ENCODE measurements around the gene COL4A4. TPM values are rescaled to one million over a fixed set of nuclear protein-coding genes. Genes with fewer than 3 reads are reported as not detected.

Gene COL4A4
- total and polyA plus RNA-seq, 2 experiments from 2014 or later: 1.3 to 3.1 TPM

GRCh38 chr2:227025510-227025909 lies 138.5 kb downstream of the COL4A4 start:
- Mint-ChIP-seq H3K27me3 (ENCODE audit: insufficient read depth, low read depth, poor library complexity) (no peaks in the 10 kb centered on the region), H3K4me1 (peaks cover 4% of the 10 kb centered on the region; the same call in 1 of the 3 replicates), H3K9me3 (no peaks in the 10 kb centered on the region), H3K4me3 (no peak overlapping the region), H3K27ac (no peak overlapping the region), H3K36me3 (ENCODE audit: low read depth) (no peaks in the 10 kb centered on the region)
- no peaks in the 10 kb centered on the region for H3K27me3 ChIP-seq (ENCODE audit: insufficient read depth)
- no peaks in the 10 kb centered on the region for H3F3A ChIP-seq (replicated peaks; ENCODE audit: low read depth)
- H3K4me3 ChIP-seq: no peak overlapping the region
- H3K36me3 ChIP-seq (ENCODE audit: insufficient read depth): no peaks in the 10 kb centered on the region
- no peaks in the 10 kb centered on the region for H4K20me1 ChIP-seq (replicated peaks; ENCODE audit: insufficient read depth)
- no peaks in the 10 kb centered on the region for H3K4me1 ChIP-seq (ENCODE audit: insufficient read depth)
- H3K9me2 ChIP-seq (ENCODE audit: insufficient read depth): 0 out of 2 replicates have a peak, but pooled peaks cover 3% of the 10 kb centered on the region
- TF ChIP-seq CREB1 (CRISPR knock-in tag; IDR thresholded peaks at IDR 0.05; ENCODE audit: low read depth): no peak
- no peak for TF ChIP-seq STAT1 (IDR thresholded peaks at IDR 0.05; ENCODE audit: unreplicated experiment)
- no peak for TF ChIP-seq EZH2 (IDR thresholded peaks at IDR 0.05; ENCODE audit: low read depth, unreplicated experiment)
- TF ChIP-seq ZNF331 (CRISPR knock-in tag; IDR thresholded peaks at IDR 0.05; ENCODE audit: low read depth): no peak
- H3K79me2 ChIP-seq (replicated peaks; ENCODE audit: insufficient read depth): no peaks in the 10 kb centered on the region
- no peak for DNase-seq (ENCODE audit: low spot score)
- H2AFZ ChIP-seq: no peak overlapping the region
- ATAC-seq: no peak
- no peak overlapping the region for H3K4me2 ChIP-seq
- no peak overlapping the region for H3K27ac ChIP-seq (ENCODE audit: low read depth)

- Histone ChIP-seq H3K27ac (ENCODE audit: low read depth) (no peak overlapping the region), H3K4me2 (no peak overlapping the region), H3K4me3 (no peak overlapping the region), H3K36me3 (ENCODE audit: insufficient read depth) (no peaks in the 10 kb centered on the region), H2AFZ (no peak overlapping the region), H3K79me2 (replicated peaks; ENCODE audit: insufficient read depth) (no peaks in the 10 kb centered on the region), H3K27me3 (ENCODE audit: insufficient read depth) (no peaks in the 10 kb centered on the region), H3K4me1 (ENCODE audit: insufficient read depth) (no peaks in the 10 kb centered on the region), H3K9me2 (ENCODE audit: insufficient read depth) (no peaks in the 10 kb centered on the region), H4K20me1 (replicated peaks; ENCODE audit: insufficient read depth) (no peaks in the 10 kb centered on the region), H3F3A (replicated peaks; ENCODE audit: low read depth) (no peaks in the 10 kb centered on the region)
- Mint-ChIP-seq H3K27ac (no peak overlapping the region; the same call in 1 of the 2 replicates), H3K36me3 (ENCODE audit: low read depth) (no peaks in the 10 kb centered on the region), H3K4me1 (peaks cover 4% of the 10 kb centered on the region; the same call in 1 of the 3 replicates), H3K4me3 (no peak overlapping the region), H3K9me3 (no peaks in the 10 kb centered on the region), H3K27me3 (ENCODE audit: insufficient read depth, low read depth, poor library complexity) (peaks cover 2% of the 10 kb centered on the region)
- ATAC-seq (no peak), DNase-seq (ENCODE audit: low spot score) (no peak)
- TF ChIP-seq EZH2 (IDR thresholded peaks at IDR 0.05; ENCODE audit: low read depth, unreplicated experiment): no peak
- no peak for TF ChIP-seq JUNB (IDR thresholded peaks at IDR 0.05; ENCODE audit: unreplicated experiment)
- no peak for TF ChIP-seq ZNF331 (CRISPR knock-in tag; IDR thresholded peaks at IDR 0.05; ENCODE audit: low read depth)
- no peak for TF ChIP-seq CTCF (conservative IDR thresholded peaks at IDR 0.05; ENCODE audit: low read depth in 2 of 2)
Measured at GRCh38 chr2:227022608-227023007, 141.4 kb downstream of the COL4A4 start.

GRCh38 chr2:227020416-227020815 lies 143.6 kb downstream of the COL4A4 start:
- Histone ChIP-seq H3K9me2 (ENCODE audit: insufficient read depth) (no peaks in the 10 kb centered on the region), H3K4me1 (ENCODE audit: insufficient read depth) (no peaks in the 10 kb centered on the region), H3F3A (replicated peaks; ENCODE audit: low read depth) (no peaks in the 10 kb centered on the region), H2AFZ (no peak overlapping the region), H3K79me2 (replicated peaks; ENCODE audit: insufficient read depth) (no peaks in the 10 kb centered on the region), H3K27ac (ENCODE audit: low read depth) (no peak overlapping the region), H3K4me2 (no peak overlapping the region), H4K20me1 (replicated peaks; ENCODE audit: insufficient read depth) (no peaks in the 10 kb centered on the region), H3K27me3 (ENCODE audit: insufficient read depth) (no peaks in the 10 kb centered on the region), H3K36me3 (ENCODE audit: insufficient read depth) (no peaks in the 10 kb centered on the region), H3K4me3 (no peak overlapping the region)
- no peak for ATAC-seq
- no peak for DNase-seq (ENCODE audit: low spot score)
- Mint-ChIP-seq H3K36me3 (ENCODE audit: low read depth) (no peaks in the 10 kb centered on the region), H3K4me3 (no peak overlapping the region), H3K9me3 (no peaks in the 10 kb centered on the region), H3K4me1 (peaks cover 4% of the 10 kb centered on the region; the same call in 1 of the 3 replicates), H3K27ac (no peak overlapping the region), H3K27me3 (ENCODE audit: insufficient read depth, low read depth, poor library complexity) (peaks cover 2% of the 10 kb centered on the region)
- TF ChIP-seq POLR2AphosphoS5 (IDR thresholded peaks at IDR 0.05; ENCODE audit: low read depth) (no peak), ZNF331 (CRISPR knock-in tag; IDR thresholded peaks at IDR 0.05; ENCODE audit: low read depth) (no peak), CTCF (conservative IDR thresholded peaks at IDR 0.05; ENCODE audit: low read depth in 2 of 2) (no peak), JUNB (IDR thresholded peaks at IDR 0.05; ENCODE audit: unreplicated experiment) (no peak), NANOG (IDR thresholded peaks at IDR 0.05; ENCODE audit: borderline replicate concordance) (no peak), EZH2phosphoT487 (IDR thresholded peaks at IDR 0.05; ENCODE audit: unreplicated experiment) (no peak), STAT1 (IDR thresholded peaks at IDR 0.05; ENCODE audit: unreplicated experiment) (no peak)
